IMR-90 (cell line): ENCODE data around the gene ADD1. TPM values are rescaled to one million over a fixed set of nuclear protein-coding genes. Genes with fewer than 3 reads are reported as not detected.
"Not testable (repeated sequence)": the region's sequence is repeated elsewhere in the genome, so short reads cannot be mapped to it uniquely, and the experiment has no call there.

Experiments used
- ATAC-seq: fragments of 200-7000 bp; cut with Tn5 transposase; 2 replicates; pipeline ENCODE4 v1.9.1; 2020; ENCODE audit warnings: low read depth, mild to moderate bottlenecking, moderate library complexity
- BruUV-seq: library from RNA; stranded (reverse); fragments of 400-500 nt; replicated peaks from 2 replicates; lab custom pipeline; 2021; lab: Mats Ljungman, UMichigan
- CTCF ChIA-PET: fragments of 300-600 bp; formaldehyde crosslinking; extraction: SDS; loops from one replicate; lab custom pipeline; 2021; ENCODE audit warnings: antibody characterized with exemption; lab: Yijun Ruan, JAX
- POLR2A ChIA-PET: fragments of 300-600 bp; sonication (Branson Sonifier 250); formaldehyde crosslinking; loops from one replicate; lab custom pipeline; 2022; ENCODE audit warnings: antibody characterized with exemption; ENCODE audit not compliant: unreplicated experiment; lab: Charles Lee
- DNase-seq: peaks from one replicate; pipeline ENCODE4 v3.0.0; 2013
- H2AFZ ChIP-seq: replicated peaks from 2 replicates; pipeline ENCODE3; 2013; ENCODE audit warnings: low read length, mild to moderate bottlenecking; ENCODE audit not compliant: poor library complexity
- H2AK5ac ChIP-seq: 2 replicates; pipeline ENCODE4 v1.6.1; 2013; ENCODE audit warnings: low read depth, low read length, inconsistent platforms
- H2AK9ac ChIP-seq: replicated peaks from 2 replicates; pipeline ENCODE3; 2013; ENCODE audit warnings: mild to moderate bottlenecking, low read depth, low read length, moderate library complexity; ENCODE audit not compliant: poor library complexity
- H2BK120ac ChIP-seq: 2 replicates; pipeline ENCODE4 v1.6.1; 2013; ENCODE audit warnings: low read depth, low read length, inconsistent platforms
- H2BK15ac ChIP-seq: 3 replicates; pipeline ENCODE4 v1.6.1; 2013; ENCODE audit warnings: low read depth, low read length, inconsistent platforms
- H2BK20ac ChIP-seq: 2 replicates; pipeline ENCODE4 v1.6.1; 2013; ENCODE audit warnings: low read depth, mild to moderate bottlenecking, inconsistent platforms, low read length, moderate library complexity
- H2BK5ac ChIP-seq: 2 replicates; pipeline ENCODE4 v1.6.1; 2013; ENCODE audit warnings: mild to moderate bottlenecking, low read depth, low read length, inconsistent platforms; ENCODE audit not compliant: poor library complexity, severe bottlenecking
- H3K14ac ChIP-seq: replicated peaks from 2 replicates; pipeline ENCODE4 v1.6.1; 2013; ENCODE audit warnings: low read depth, low read length, inconsistent platforms
- H3K18ac ChIP-seq: 2 replicates; pipeline ENCODE4 v1.6.1; 2013; ENCODE audit warnings: low read depth, low read length, control low read depth
- H3K23ac ChIP-seq: 2 replicates; pipeline ENCODE4 v1.6.1; 2013; ENCODE audit warnings: low read depth, low read length, inconsistent platforms
- H3K27ac ChIP-seq: 2 replicates; pipeline ENCODE4 v1.5.1; 2013; ENCODE audit warnings: mild to moderate bottlenecking, control low read depth, low read length; ENCODE audit not compliant: insufficient read depth
- H3K27me3 ChIP-seq: 2 replicates; pipeline ENCODE4 v1.6.1; 2013; ENCODE audit warnings: low read length; ENCODE audit not compliant: control insufficient read depth, insufficient read depth
- H3K36me3 ChIP-seq: 2 replicates; pipeline ENCODE4 v1.6.1; 2013; ENCODE audit warnings: low read length, mixed read lengths; ENCODE audit not compliant: control insufficient read depth, insufficient read depth
- H3K4ac ChIP-seq: 2 replicates; pipeline ENCODE4 v1.6.1; 2013; ENCODE audit warnings: low read depth, low read length, inconsistent platforms
- H3K4me1 ChIP-seq: 2 replicates; pipeline ENCODE4 v1.6.1; 2013; ENCODE audit warnings: low read length, mixed read lengths; ENCODE audit not compliant: control insufficient read depth, insufficient read depth
- H3K4me2 ChIP-seq: 2 replicates; pipeline ENCODE4 v1.6.1; 2013; ENCODE audit warnings: low read depth, mild to moderate bottlenecking, control low read depth, low read length, moderate library complexity
- H3K4me3 ChIP-seq: 2 replicates; pipeline ENCODE4 v1.5.1; 2013; ENCODE audit warnings: low read depth, mild to moderate bottlenecking, control low read depth, low read length, moderate library complexity; ENCODE audit not compliant: insufficient read depth
- H3K56ac ChIP-seq: 2 replicates; pipeline ENCODE4 v1.6.1; 2013; ENCODE audit warnings: low read length, inconsistent platforms; ENCODE audit not compliant: insufficient read depth; ENCODE audit errors: extremely low read depth
- H3K79me1 ChIP-seq, 2 experiments: 2 replicates each; pipeline ENCODE4 v1.6.1; 2013; ENCODE audit warnings: low read length in 2 of 2, inconsistent platforms in 1 of 2, low read depth in 1 of 2
- H3K9ac ChIP-seq: 2 replicates; pipeline ENCODE4 v1.6.1; 2013; ENCODE audit warnings: low read depth, low read length, control low read depth
- H3K9me1 ChIP-seq: 2 replicates; pipeline ENCODE4 v1.6.1; 2013; ENCODE audit warnings: low read length, inconsistent platforms; ENCODE audit not compliant: insufficient read depth
- H3K9me3 ChIP-seq: 2 replicates; pipeline ENCODE4 v1.6.1; 2013; ENCODE audit warnings: low read length; ENCODE audit not compliant: control insufficient read depth, insufficient read depth
- H4K20me1 ChIP-seq: 2 replicates; pipeline ENCODE4 v1.6.1; 2013; ENCODE audit warnings: low read length, inconsistent platforms; ENCODE audit not compliant: insufficient read depth
- H4K5ac ChIP-seq: 2 replicates; pipeline ENCODE4 v1.6.1; 2013; ENCODE audit warnings: mild to moderate bottlenecking, low read depth, low read length, control low read depth
- H4K8ac ChIP-seq, 2 experiments: 2 replicates each; pipeline ENCODE4 v1.6.1; 2013; ENCODE audit warnings: low read depth in 2 of 2, low read length in 2 of 2, control low read depth in 1 of 2, inconsistent platforms in 1 of 2
- H4K91ac ChIP-seq: 2 replicates; pipeline ENCODE4 v1.6.1; 2013; ENCODE audit warnings: low read depth, low read length, inconsistent platforms; ENCODE audit not compliant: insufficient read depth
- CEBPB ChIP-seq: IDR thresholded peaks from 2 replicates; pipeline ENCODE4 v1.6.1; 2012; ENCODE audit warnings: low read depth, low read length, improper control_type of control experiment
- CHD1 ChIP-seq: IDR thresholded peaks from 2 replicates; pipeline ENCODE4 v1.6.1; 2012; ENCODE audit warnings: low read depth, low read length, improper control_type of control experiment
- MAFK ChIP-seq: IDR thresholded peaks from 2 replicates; pipeline ENCODE4 v1.6.1; 2012; ENCODE audit warnings: low read depth, low read length, improper control_type of control experiment
- RAD21 ChIP-seq: IDR thresholded peaks from 2 replicates; pipeline ENCODE4 v1.6.1; 2012; ENCODE audit warnings: low read length, improper control_type of control experiment
- RFX5 ChIP-seq: IDR thresholded peaks from 2 replicates; pipeline ENCODE4 v1.8.0; 2012; ENCODE audit warnings: low read depth, mild to moderate bottlenecking, low read length, moderate library complexity
- WGBS, 2 experiments: methylation state at CpG; one replicate each; pipeline versions ENCODE4 v1.1.5 to v1.1.7; 2013; ENCODE audit warnings: missing lambda C conversion rate in 2 of 2; ENCODE audit not compliant: insufficient read length in 1 of 2; ENCODE audit errors: extremely low coverage in 2 of 2; 5-methylcytosine and 5-hydroxymethylcytosine counted together
- dilution Hi-C: fragments of 300-500 bp; cut with HindIII; formaldehyde crosslinking; loops from one replicate; pipeline ENCODE4 v1.14.3; 2018; ENCODE audit warnings: low sequenced_read_pairs; ENCODE audit not compliant: unreplicated experiment
- in situ Hi-C: fragments of 300-500 bp; cut with MboI; formaldehyde crosslinking; loops from 3 replicates; pipeline ENCODE4 v1.14.3; 2019; ENCODE audit warnings: low sequenced_read_pairs, inconsistent platforms, mixed read lengths
- intact Hi-C: fragments of 100-400 bp; cut with micrococcal nuclease; formaldehyde crosslinking; loops from 2 replicates; pipeline ENCODE4 v1.10.0; 2022
- polyA plus RNA-seq, 3 experiments: library from polyadenylated mRNA; depleted of rRNA; stranded (reverse); fragments of >200 nt; gene quantifications; 2 replicates each; pipeline ENCODE4 v1.2.3, GENCODE V29; 2012; ENCODE audit warnings: low replicate concordance in 1 of 3
- total RNA-seq: library from RNA; depleted of rRNA; stranded (reverse); fragments of >200 nt; gene quantifications from 2 replicates; pipeline ENCODE4 v1.2.3, GENCODE V29; 2012

The ADD1 gene
- total and polyA plus RNA-seq, 2 of the 4 experiments (the other 2 are of a cell fraction) = 122 to 215 TPM

- in situ Hi-C loops (no loop called here), intact Hi-C loops (no loop called here), dilution Hi-C loops (no loop called here)
- Histone ChIP-seq H3K56ac (no peak overlapping the region), H2AFZ (no peak overlapping the region), H4K8ac (no peak overlapping the region), H2BK15ac (no peak overlapping the region), H3K9me1 (peaks cover 6% of the 10 kb centered on the region; the same call in 1 of the 2 replicates), H3K23ac (no peak overlapping the region), H2BK5ac (no peak overlapping the region), H3K4ac (no peak overlapping the region), H3K14ac (no peak overlapping the region), H3K4me3 (no peak overlapping the region), H3K18ac (no peak overlapping the region), H2AK5ac (no peak overlapping the region), H3K36me3 (peaks cover 74% of the 10 kb centered on the region), H4K5ac (no peak overlapping the region), H3K9me3 (no peaks in the 10 kb centered on the region), H3K27ac (no peak overlapping the region), H2BK20ac (no peak overlapping the region), H3K79me1 (peaks cover 8 to 45% of the 10 kb centered on the region in 2 experiments; a peak in 3 of 4 replicates), H3K4me2 (no peak overlapping the region), H3K27me3 (no peaks in the 10 kb centered on the region), H2BK120ac (no peak overlapping the region), H4K20me1 (peaks cover 24% of the 10 kb centered on the region), H3K9ac (no peak overlapping the region), H4K91ac (no peak overlapping the region), H2AK9ac (no peak overlapping the region), H3K4me1 (no peaks in the 10 kb centered on the region)
- ATAC-seq (no peak), DNase-seq (no peak)
- TF ChIP-seq CHD1 = no peak
- TF ChIP-seq MAFK = no peak
- no peak for TF ChIP-seq RAD21
- no peak for TF ChIP-seq RFX5
- TF ChIP-seq CEBPB = no peak
- BruUV-seq = no TSS peak
- ChIA-PET CTCF (no interaction called here), POLR2A (no interaction called here)
- WGBS, 2 experiments = 91% methylated on average over 12 of the region's 30 CpGs; no CpG with 5 or more reads in 1 of the 2 experiments
Measured at GRCh38 chr4:2944586-2945526, 101.2 kb downstream of the ADD1 start.

GRCh38 chr4:2945619-2946604 is 102.3 kb downstream of the ADD1 start:
- H3K14ac ChIP-seq, H4K91ac ChIP-seq, H4K5ac ChIP-seq, H2AFZ ChIP-seq, in situ Hi-C loops, intact Hi-C loops, dilution Hi-C loops, H2BK20ac ChIP-seq, POLR2A ChIA-PET, H3K4me3 ChIP-seq, H2AK9ac ChIP-seq, H3K9ac ChIP-seq, H3K18ac ChIP-seq, CTCF ChIA-PET, DNase-seq, H3K4ac ChIP-seq, BruUV-seq, H3K27me3 ChIP-seq, H3K4me2 ChIP-seq, H2BK15ac ChIP-seq, H3K4me1 ChIP-seq, H2AK5ac ChIP-seq, H3K27ac ChIP-seq, H2BK5ac ChIP-seq, H3K56ac ChIP-seq, H2BK120ac ChIP-seq, H4K8ac ChIP-seq, ATAC-seq, H3K9me1 ChIP-seq, H3K23ac ChIP-seq, H3K9me3 ChIP-seq: not testable (repeated sequence)
- peaks cover 8 to 36% of the 10 kb centered on the region in 2 experiments; a peak in 3 of 4 replicates for H3K79me1 ChIP-seq
- peaks cover 15% of the 10 kb centered on the region for H4K20me1 ChIP-seq
- peaks cover 71% of the 10 kb centered on the region for H3K36me3 ChIP-seq
- WGBS, 2 experiments = 83% methylated on average over 7 of the region's 30 CpGs; no CpG with 5 or more reads in 1 of the 2 experiments
